Measurements from ENCODE around the gene ECT2.
"Not testable (repeated sequence)": the region's sequence is repeated elsewhere in the genome, so short reads cannot be mapped to it uniquely, and the experiment has no call there.

ECT2 gene

GRCh38 chr3:172815857-172816256 lies 65.3 kb downstream of the ECT2 start:
- no peak for DNase-seq

- DNase-seq, result no peak
Observed at GRCh38 chr3:172816281-172816680, 65.8 kb downstream of the ECT2 start.

GRCh38 chr3:172816968-172817367 lies 66.4 kb downstream of the ECT2 start:
- DNase-seq, result no peak

GRCh38 chr3:172820492-172820891 lies 70.0 kb downstream of the ECT2 start:
- DNase-seq, result no peak

GRCh38 chr3:172824229-172824628 lies 73.7 kb downstream of the ECT2 start:
- no peak for DNase-seq

GRCh38 chr3:172827231-172827630 lies 76.7 kb downstream of the ECT2 start:
- not testable (repeated sequence) for DNase-seq

- no peak for DNase-seq
Observed at GRCh38 chr3:172832983-172833382, 82.5 kb downstream of the ECT2 start.

GRCh38 chr3:172836390-172836997 lies 86.0 kb downstream of the ECT2 start:
- DNase-seq, result no peak

- DNase-seq, result no peak
Observed at GRCh38 chr3:172839679-172840078, 89.2 kb downstream of the ECT2 start.

- no peak for DNase-seq
Observed at GRCh38 chr3:172840463-172840862, 89.9 kb downstream of the ECT2 start.

- no peak for DNase-seq
Observed at GRCh38 chr3:172840913-172841312, 90.4 kb downstream of the ECT2 start.

GRCh38 chr3:172844428-172844827 lies 93.9 kb downstream of the ECT2 start:
- no peak for DNase-seq

GRCh38 chr3:172846103-172846561 lies 95.6 kb downstream of the ECT2 start:
- DNase-seq, result no peak

GRCh38 chr3:172846706-172847105 lies 96.2 kb downstream of the ECT2 start:
- DNase-seq, result no peak

- DNase-seq, result no peak
Observed at GRCh38 chr3:172847292-172847691, 96.8 kb downstream of the ECT2 start.

- no peak for DNase-seq
Observed at GRCh38 chr3:172848910-172849309, 98.4 kb downstream of the ECT2 start.

GRCh38 chr3:172853005-172853404 lies 102.5 kb downstream of the ECT2 start:
- DNase-seq, result no peak

- DNase-seq, result no peak
Observed at GRCh38 chr3:172853921-172854666, 103.6 kb downstream of the ECT2 start.

- DNase-seq, result no peak
Observed at GRCh38 chr3:172855037-172855436, 104.5 kb downstream of the ECT2 start.

- no peak for DNase-seq
Observed at GRCh38 chr3:172856795-172857742, 106.5 kb downstream of the ECT2 start.

- DNase-seq, result no peak
Observed at GRCh38 chr3:172859041-172859440, 108.5 kb downstream of the ECT2 start.

- not testable (repeated sequence) for DNase-seq
Observed at GRCh38 chr3:172866726-172867350, 116.3 kb downstream of the ECT2 start.

Data from activated CD4-positive, alpha-beta T cell treated with anti-CD3 and anti-CD28 coated beads, Interleukin-2, amount 50 U/mL, for 4 hours (primary cell).